NCI-H187 treated with DMSO at 0.1 percent for 48 hours (cell line): Measurements from ENCODE around the gene ERBB4.
A peak's percentile ranks its signal among the peaks of the same experiment; 100 is the strongest.
"Not testable (repeated sequence)": the region's sequence is repeated elsewhere in the genome, so short reads cannot be mapped to it uniquely, and the experiment has no call there.

Experiments used
- DNase-seq: peaks from one replicate; lab custom pipeline; 2025; lab: John Stamatoyannopoulos, UW

ERBB4 gene

GRCh38 chr2:212223696-212224095, 314.9 kb downstream of the ERBB4 start:
- DNase-seq: no peak

GRCh38 chr2:212213191-212213590, 325.4 kb downstream of the ERBB4 start:
- no peak for DNase-seq

GRCh38 chr2:212208467-212208866, 330.1 kb downstream of the ERBB4 start:
- no peak for DNase-seq

- no peak for DNase-seq
These were observed 340.8 kb downstream of the ERBB4 start for GRCh38 chr2:212197776-212198175.

GRCh38 chr2:212195626-212196025, 343.0 kb downstream of the ERBB4 start:
- no peak for DNase-seq

- no peak for DNase-seq
These were observed 344.2 kb downstream of the ERBB4 start for GRCh38 chr2:212194396-212194795.

- DNase-seq: no peak
These were observed 344.8 kb downstream of the ERBB4 start for GRCh38 chr2:212193803-212194202.

GRCh38 chr2:212193056-212193455, 345.5 kb downstream of the ERBB4 start:
- DNase-seq: no peak

- DNase-seq: not testable (repeated sequence)
These were observed 347.2 kb downstream of the ERBB4 start for GRCh38 chr2:212191438-212191837.

- no peak for DNase-seq
These were observed 352.4 kb downstream of the ERBB4 start for GRCh38 chr2:212186166-212186565.

- DNase-seq: no peak
These were observed 357.0 kb downstream of the ERBB4 start for GRCh38 chr2:212181646-212182045.

- DNase-seq: no peak
These were observed 358.1 kb downstream of the ERBB4 start for GRCh38 chr2:212180408-212181083.

- DNase-seq: peak; percentile 25
These were observed 360.9 kb downstream of the ERBB4 start for GRCh38 chr2:212177724-212178123.

- no peak for DNase-seq
These were observed 362.5 kb downstream of the ERBB4 start for GRCh38 chr2:212176151-212176550.

- DNase-seq: no peak
These were observed 364.7 kb downstream of the ERBB4 start for GRCh38 chr2:212173756-212174510.

GRCh38 chr2:212173331-212173730, 365.3 kb downstream of the ERBB4 start:
- no peak for DNase-seq

- DNase-seq: no peak
These were observed 368.2 kb downstream of the ERBB4 start for GRCh38 chr2:212170382-212170781.

- no peak for DNase-seq
These were observed 380.5 kb downstream of the ERBB4 start for GRCh38 chr2:212158081-212158480.

- DNase-seq: no peak
These were observed 381.6 kb downstream of the ERBB4 start for GRCh38 chr2:212157012-212157411.

GRCh38 chr2:212156088-212156487, 382.5 kb downstream of the ERBB4 start:
- no peak for DNase-seq

GRCh38 chr2:212154477-212154878, 384.1 kb downstream of the ERBB4 start:
- DNase-seq: peak; percentile 42

- DNase-seq: no peak
These were observed 384.7 kb downstream of the ERBB4 start for GRCh38 chr2:212153923-212154322.

- no peak for DNase-seq
These were observed 390.6 kb downstream of the ERBB4 start for GRCh38 chr2:212147921-212148513.
